Retinal pigment epithelial cell (primary cell): Measurements from ENCODE around the gene GFRA1.

Experiments
- DNase-seq: peaks from one replicate; pipeline ENCODE4 v3.0.0-alpha.2; 2010; ENCODE audit warnings: low read depth
- H3K4me3 ChIP-seq: 2 replicates; pipeline ENCODE4 v1.5.1; 2011; ENCODE audit warnings: mild to moderate bottlenecking, low read length, control low read depth, moderate library complexity
- TF ChIP-seq, protein P1 (sequence below): conservative IDR thresholded peaks from 2 replicates; pipeline ENCODE4 v1.5.1; 2011; ENCODE audit warnings: low read depth, low read length, control low read depth, inconsistent platforms

Gene GFRA1, protein sequence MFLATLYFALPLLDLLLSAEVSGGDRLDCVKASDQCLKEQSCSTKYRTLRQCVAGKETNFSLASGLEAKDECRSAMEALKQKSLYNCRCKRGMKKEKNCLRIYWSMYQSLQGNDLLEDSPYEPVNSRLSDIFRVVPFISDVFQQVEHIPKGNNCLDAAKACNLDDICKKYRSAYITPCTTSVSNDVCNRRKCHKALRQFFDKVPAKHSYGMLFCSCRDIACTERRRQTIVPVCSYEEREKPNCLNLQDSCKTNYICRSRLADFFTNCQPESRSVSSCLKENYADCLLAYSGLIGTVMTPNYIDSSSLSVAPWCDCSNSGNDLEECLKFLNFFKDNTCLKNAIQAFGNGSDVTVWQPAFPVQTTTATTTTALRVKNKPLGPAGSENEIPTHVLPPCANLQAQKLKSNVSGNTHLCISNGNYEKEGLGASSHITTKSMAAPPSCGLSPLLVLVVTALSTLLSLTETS

DNA sequence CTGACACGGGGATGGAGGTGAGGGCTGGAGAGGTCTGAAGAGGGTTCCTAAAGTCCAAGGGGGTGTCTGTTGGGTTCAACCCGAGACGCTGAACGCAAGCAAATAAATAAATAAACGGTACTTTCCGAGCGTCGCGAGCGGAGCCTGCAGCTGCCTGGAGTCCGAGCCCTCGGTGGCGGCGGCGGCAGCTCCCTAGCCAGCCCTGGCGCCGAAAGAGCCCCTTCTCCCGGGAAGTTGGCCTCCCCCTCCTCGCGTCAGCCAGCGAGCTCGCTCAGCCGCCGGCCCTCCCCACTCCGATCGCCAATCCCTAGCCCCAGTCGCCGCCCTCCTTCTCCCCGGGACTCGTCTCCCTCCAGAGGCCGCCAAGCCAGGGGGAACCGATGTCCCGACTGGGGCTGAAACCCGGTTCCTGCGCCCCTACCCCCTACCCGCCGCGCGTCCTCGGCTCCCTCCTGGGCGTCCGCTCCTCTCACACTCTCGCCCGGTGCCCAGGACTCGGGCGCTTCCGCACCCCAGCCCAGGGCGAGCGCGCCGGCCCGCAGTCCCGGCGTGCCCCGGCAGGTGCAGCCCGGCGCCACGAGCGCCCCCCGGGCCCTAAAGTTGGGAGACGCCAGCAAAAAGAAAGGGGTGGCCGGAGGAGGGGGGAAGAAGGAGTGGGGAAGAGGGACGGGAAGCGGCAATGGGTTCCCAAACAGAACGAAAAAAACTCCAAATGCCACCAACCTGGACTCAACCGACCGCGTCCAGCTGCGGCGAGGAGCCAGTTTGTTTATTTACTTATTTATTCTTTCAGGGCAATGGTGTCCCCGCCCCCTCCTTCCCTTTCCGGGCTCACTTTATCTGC lies at the start of gene GFRA1:
GFRA1 (minus strand) TSS at position 767 of the 844 bp plus-strand sequence. CDS start 1,177 bp downstream, outside the sequence.
- DNase-seq: no peak
- TF ChIP-seq, protein P1, sequence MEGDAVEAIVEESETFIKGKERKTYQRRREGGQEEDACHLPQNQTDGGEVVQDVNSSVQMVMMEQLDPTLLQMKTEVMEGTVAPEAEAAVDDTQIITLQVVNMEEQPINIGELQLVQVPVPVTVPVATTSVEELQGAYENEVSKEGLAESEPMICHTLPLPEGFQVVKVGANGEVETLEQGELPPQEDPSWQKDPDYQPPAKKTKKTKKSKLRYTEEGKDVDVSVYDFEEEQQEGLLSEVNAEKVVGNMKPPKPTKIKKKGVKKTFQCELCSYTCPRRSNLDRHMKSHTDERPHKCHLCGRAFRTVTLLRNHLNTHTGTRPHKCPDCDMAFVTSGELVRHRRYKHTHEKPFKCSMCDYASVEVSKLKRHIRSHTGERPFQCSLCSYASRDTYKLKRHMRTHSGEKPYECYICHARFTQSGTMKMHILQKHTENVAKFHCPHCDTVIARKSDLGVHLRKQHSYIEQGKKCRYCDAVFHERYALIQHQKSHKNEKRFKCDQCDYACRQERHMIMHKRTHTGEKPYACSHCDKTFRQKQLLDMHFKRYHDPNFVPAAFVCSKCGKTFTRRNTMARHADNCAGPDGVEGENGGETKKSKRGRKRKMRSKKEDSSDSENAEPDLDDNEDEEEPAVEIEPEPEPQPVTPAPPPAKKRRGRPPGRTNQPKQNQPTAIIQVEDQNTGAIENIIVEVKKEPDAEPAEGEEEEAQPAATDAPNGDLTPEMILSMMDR: peak; percentile 13
- peak within 1 kb of the TSS; percentile 76 for H3K4me3 ChIP-seq

DNA sequence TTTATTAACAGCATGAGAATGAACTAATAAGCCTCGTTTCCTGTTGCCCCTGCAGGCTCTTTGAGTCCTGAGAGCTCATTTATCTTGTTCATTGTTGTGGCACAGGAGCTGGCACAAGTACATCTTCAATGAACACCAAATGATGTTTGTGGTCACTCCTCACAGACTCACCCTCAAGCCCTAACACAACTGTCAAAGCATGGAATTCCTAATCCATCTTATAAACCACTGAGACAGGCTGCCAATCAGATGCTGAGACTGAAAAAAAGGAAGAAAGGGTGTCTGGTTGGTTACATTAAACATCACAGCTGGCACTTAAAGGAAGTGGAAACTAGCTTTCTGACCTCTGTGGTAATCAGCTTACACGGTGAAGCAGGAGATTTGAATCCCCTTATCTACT lies 43.5 kb upstream of the GFRA1 start:
- no peak overlapping the region for H3K4me3 ChIP-seq
- DNase-seq: peak; percentile 25
- TF ChIP-seq, protein P1: no peak

DNA sequence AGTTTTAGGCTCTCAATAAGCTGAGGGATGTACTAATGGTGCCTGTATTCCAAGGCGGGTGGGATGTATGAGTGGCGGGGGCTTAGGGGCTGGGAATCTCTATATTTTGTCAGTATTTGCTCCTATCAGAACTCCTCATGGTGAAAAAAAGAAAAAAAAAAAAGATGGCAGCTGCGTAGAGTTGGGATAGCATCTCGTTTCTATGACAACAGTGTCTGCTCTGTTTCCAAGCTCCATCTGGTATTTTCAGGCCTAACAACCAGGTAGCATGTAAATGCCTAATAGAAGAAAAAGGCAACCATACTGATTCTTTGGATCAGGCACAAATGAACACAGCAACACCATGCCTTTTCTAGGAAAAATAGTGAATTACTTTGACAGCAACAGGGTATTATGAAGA lies 39.5 kb upstream of the GFRA1 start:
- no peak overlapping the region for H3K4me3 ChIP-seq
- TF ChIP-seq, protein P1: no peak
- DNase-seq: no peak

DNA sequence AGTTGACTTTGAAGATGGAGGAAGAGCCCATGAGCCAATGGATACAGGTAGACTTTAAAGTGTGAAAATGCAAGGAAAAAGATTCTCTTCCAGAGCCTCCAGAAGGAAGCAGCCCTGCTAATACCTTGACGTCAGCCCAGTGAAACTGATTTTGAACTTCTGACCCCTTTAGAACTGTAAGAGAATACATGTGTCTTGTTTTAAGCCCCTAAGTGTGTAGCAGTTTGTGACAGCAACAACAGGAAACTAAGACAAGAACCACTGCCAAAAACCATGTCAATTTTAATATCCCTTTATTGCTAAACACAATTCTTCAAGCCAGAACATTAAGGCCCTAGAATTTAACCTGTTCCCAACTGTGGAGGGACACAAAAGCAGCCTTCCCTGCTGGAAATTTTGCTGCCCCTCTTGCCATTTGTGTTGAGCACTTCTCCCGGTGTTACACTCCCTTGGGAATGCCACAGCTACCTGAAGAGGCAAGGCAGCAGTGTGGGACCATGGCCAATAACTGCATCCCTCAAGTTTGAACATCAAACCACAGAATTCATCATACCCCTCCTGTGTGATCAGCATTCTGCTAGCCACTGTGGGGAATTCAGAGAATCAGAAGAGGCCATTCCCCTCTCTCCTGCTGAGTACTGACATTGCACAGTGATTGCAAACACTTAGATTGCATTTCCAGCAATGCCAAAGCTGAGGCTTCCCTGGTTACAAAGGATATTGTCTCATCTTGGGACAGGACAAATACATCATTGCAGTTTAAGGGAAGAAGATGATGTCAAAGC lies 38.9 kb upstream of the GFRA1 start:
- H3K4me3 ChIP-seq: no peak overlapping the region
- DNase-seq: no peak
- TF ChIP-seq, protein P1: no peak

DNA sequence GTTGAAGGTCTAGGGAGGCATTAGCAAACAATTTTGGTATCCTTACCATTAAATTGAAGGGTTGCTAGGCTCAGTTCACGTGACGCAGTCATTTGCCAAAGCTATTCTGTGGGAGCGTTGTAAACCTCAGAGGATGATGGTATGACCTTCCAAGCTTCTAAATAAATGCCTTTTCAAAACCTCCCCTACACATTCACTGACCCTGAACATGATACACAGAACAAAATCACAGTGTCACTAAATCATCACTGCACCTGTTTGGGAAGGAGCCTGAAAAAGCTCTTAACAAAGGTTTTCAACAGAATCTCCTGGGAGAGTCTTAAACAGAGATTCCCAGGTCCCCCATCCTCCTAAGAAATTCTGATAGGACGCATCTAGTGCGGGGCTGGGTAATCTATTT lies 38.0 kb upstream of the GFRA1 start:
- TF ChIP-seq, protein P1: no peak
- no peak overlapping the region for H3K4me3 ChIP-seq
- no peak for DNase-seq

DNA sequence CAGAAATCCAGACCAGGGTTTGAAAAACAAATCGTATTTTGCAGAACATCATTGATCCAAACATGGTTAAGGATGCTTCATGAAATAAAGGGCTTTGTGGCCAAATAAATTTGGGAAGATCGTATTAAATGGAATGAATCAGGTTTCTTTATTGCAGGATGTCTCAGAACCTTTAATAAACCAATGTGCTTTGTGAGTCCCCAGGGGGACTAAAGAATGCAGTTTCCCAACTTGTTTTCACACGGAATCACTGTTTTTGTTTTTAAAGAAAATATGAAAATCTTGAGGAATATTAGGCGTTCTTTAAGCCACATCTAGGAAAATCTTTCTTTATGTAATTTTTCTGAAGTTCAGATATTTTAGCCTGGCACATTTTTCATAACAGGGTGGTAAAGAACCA lies 34.4 kb upstream of the GFRA1 start:
- TF ChIP-seq, protein P1: no peak
- no peak overlapping the region for H3K4me3 ChIP-seq
- no peak for DNase-seq
